Nucleus accumbens (tissue), 56 donors: ENCODE measurements around the gene RPS17.
"Not testable (repeated sequence)": the region's sequence is repeated elsewhere in the genome, so short reads cannot be mapped to it uniquely, and the experiment has no call there.

Source experiments
- DNase-seq, 56 donors: peaks; one replicate each; lab custom pipeline; 2025; lab: John Stamatoyannopoulos, UW

Gene RPS17

DNA sequence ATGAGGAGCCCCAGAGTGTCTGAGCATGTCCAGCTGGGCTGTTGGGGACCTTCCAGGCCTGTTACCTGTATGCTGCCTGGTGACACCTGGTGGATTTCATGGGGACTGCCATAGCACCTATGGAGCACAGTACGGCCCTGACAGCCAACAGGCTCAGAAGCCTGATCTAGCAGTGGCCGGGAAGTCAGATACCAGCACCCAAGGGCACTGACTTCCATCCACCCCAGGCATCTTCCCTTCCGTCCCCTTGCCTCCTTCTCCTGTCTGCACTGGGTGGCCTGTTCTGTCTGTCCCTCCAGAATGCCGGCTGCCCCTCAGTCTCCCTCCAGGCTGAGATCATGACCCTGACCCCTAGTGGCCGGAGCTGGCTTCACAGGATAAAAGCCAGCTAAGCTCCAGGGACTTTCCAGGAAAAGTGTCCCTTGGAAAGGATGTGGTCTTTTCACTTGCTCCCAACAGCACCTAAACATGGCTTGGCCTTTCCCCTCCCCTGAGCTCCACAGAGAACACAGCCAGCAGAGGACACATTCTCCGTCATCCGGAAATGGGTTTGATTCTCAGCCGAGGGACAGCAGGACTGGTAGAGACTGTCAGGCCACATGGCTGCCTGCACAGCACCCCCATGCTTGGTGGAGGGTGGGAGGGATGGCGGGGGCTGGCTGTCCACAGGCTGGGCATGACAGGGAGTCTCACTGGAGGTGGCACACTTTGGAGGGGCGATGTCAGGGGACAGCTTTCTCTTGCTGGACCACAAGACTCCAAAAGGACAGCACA, 9.5 kb downstream of the RPS17 start:
- no peak for DNase-seq

GRCh38 chr15:82530006-82530405, 10.3 kb downstream of the RPS17 start:
- DNase-seq: no peak

GRCh38 chr15:82513587-82513986, 26.7 kb downstream of the RPS17 start:
- DNase-seq: not testable (repeated sequence)

DNA sequence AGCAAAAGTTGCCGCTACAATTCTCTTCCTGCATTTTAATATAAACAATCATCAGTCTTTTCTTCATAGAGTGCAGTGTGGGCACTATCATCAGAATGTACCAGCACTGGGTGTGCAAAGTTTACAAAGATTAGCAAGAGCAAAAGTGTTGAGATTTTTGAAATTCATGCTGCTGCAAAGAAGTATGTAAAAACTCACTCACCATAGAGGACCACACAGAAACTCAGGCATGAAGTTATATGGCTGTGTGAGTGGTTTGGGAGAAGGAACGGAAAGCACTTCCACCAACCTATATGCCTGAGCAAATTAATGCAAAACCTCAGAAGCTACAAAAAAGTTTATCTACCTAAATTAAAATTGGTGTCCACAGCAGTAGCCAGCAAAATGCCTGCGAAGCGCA, 32.6 kb downstream of the RPS17 start:
- DNase-seq: not testable (repeated sequence)

DNA sequence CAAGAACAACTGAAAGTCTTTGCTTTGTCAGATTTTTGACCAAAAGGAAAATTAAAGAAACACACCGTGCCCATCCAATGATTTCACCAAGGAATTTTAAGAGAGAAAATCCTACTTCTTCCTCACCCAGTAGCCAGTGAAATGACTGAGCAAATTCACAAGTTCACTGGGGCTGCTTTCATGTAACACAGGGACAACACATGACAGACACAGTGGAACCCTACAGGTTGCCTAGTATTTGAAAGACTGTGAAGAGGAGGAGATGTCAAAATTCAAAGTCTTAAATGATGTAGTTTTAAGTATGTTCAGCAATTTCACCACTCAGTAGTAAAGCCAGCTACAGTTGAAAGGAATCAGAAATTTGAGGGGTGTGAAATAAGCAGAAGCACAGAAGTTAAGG, 33.2 kb downstream of the RPS17 start:
- not testable (repeated sequence) for DNase-seq

- not testable (repeated sequence) for DNase-seq
Measured at GRCh38 chr15:82505842-82506241, 34.4 kb downstream of the RPS17 start.

DNA sequence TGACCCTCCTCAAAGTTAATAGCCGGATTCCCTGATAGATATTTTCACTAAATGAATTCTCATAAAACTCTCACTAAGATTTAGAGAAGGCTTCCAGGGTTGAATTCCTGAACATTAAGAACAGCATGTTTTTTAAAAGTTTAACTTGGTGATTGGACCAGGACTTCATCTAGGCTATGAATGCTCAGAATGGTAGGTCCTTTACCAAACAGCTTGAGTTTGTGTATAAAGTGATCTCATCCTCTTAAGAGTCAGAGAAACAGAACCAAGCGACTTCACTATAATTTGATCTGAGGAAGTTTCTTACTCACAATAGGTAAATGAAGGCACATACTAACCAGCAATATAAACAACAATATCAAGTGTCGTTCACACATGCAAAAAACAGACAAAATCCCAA, 36.2 kb downstream of the RPS17 start:
- DNase-seq: not testable (repeated sequence)

- DNase-seq: not testable (repeated sequence)
Measured at GRCh38 chr15:82502700-82503339, 37.4 kb downstream of the RPS17 start.

- DNase-seq: not testable (repeated sequence)
Measured at GRCh38 chr15:82500772-82501171, 39.5 kb downstream of the RPS17 start.

- DNase-seq: not testable (repeated sequence)
Measured at GRCh38 chr15:82497978-82498377, 42.3 kb downstream of the RPS17 start.

GRCh38 chr15:82488250-82488649, 52.0 kb downstream of the RPS17 start:
- not testable (repeated sequence) for DNase-seq

DNA sequence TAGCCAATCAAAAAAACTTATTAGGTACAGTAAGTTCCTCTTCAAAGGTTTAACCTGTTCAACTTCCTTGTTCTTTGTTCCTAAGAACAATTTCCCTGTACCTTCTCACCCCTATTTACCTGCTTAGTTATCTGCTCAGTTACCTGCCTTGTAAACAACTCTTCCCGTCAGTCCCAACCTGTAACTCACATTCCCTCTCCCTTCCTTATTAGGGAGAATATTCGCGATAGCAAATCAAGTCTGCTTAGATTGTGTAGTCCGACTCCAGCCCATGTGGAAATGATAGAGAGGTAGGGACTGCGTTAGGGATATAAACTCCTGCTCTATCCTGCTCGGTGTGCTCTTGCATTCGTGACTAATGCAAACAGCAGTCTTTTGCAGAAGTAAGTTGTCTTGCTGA, 53.2 kb downstream of the RPS17 start:
- DNase-seq: not testable (repeated sequence)
